Measurements from ENCODE around the gene ASCC1.

DNA sequence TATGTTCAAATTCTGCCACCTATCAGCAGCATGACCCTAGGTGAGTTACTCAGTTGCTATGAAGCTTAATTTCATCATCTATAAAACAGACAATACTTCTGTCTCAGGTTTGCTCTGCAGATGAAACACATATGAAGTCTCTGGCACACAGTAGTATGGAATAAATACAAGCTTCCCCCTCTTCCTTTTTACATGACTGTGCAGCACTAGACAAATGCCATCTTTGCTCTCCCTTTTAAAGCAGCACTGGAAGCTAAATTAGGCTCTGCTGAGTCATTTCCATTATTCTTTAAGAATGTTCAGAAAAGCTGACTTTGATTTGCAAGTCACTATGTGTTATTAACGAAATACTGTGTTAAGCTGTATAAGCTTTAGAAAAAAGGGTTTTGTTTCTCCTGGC lies 40.9 kb downstream of the ASCC1 start:
- TF ChIP-seq EP300 (IDR thresholded peaks at IDR 0.05; ENCODE audit: low read depth): no peak
- TF ChIP-seq, protein P1, sequence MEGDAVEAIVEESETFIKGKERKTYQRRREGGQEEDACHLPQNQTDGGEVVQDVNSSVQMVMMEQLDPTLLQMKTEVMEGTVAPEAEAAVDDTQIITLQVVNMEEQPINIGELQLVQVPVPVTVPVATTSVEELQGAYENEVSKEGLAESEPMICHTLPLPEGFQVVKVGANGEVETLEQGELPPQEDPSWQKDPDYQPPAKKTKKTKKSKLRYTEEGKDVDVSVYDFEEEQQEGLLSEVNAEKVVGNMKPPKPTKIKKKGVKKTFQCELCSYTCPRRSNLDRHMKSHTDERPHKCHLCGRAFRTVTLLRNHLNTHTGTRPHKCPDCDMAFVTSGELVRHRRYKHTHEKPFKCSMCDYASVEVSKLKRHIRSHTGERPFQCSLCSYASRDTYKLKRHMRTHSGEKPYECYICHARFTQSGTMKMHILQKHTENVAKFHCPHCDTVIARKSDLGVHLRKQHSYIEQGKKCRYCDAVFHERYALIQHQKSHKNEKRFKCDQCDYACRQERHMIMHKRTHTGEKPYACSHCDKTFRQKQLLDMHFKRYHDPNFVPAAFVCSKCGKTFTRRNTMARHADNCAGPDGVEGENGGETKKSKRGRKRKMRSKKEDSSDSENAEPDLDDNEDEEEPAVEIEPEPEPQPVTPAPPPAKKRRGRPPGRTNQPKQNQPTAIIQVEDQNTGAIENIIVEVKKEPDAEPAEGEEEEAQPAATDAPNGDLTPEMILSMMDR (IDR thresholded peaks at IDR 0.05): no peak
